ENCODE results near the gene L3MBTL1.

The L3MBTL1 gene

DNA sequence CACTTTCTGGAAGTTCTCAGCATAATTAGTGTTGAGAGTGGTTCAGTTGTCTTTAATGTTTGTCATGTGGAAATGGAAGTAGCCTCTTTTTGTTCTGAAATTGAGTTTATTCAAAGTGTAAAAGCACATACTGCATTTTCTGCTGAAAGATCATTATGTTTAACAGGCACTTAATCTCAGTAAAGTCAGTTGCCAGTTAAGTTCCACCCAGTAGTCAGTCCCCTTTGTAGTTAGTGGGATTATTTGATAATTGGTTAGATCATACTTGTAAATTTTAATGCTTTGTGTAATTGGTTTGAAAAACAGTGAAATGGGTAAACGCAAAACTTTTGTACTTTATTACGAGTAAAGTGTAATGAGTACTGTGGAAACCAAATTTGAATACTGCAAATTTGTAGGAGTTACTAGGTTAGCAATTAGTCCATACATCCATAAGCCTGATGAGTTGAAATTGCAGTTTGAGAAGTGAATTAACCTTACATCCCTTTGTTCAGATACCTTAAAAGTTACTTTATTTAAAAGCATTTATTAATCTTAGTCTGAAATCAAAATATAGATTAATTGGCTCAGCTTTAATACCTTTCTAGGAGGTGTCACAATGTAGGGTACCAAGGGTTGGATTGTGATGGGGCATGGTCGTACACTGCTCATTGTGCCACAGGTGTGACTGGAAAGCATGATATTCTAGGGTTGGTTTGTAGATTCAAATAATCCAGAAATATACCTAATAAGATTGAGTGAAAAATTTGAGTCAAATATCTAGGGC, 45.4 kb upstream of the L3MBTL1 start:
- in situ Hi-C loops (cut with MboI; ENCODE audit: low sequenced_read_pairs, unreplicated experiment) = no loop called here
- no peak for DNase-seq (ENCODE audit: low spot score)
- no peak for TF ChIP-seq CTCF (IDR thresholded peaks at IDR 0.05; ENCODE audit: borderline replicate concordance, control extremely low read depth, extremely low read depth, insufficient read depth, missing control alignments)

- in situ Hi-C loops (cut with MboI; ENCODE audit: low sequenced_read_pairs, unreplicated experiment) = no loop called here
- no peak for DNase-seq (ENCODE audit: low spot score)
- TF ChIP-seq CTCF (IDR thresholded peaks at IDR 0.05; ENCODE audit: borderline replicate concordance, control extremely low read depth, extremely low read depth, insufficient read depth, missing control alignments) = no peak
These were observed 44.6 kb upstream of the L3MBTL1 start for GRCh38 chr20:43462660-43463526.

DNA sequence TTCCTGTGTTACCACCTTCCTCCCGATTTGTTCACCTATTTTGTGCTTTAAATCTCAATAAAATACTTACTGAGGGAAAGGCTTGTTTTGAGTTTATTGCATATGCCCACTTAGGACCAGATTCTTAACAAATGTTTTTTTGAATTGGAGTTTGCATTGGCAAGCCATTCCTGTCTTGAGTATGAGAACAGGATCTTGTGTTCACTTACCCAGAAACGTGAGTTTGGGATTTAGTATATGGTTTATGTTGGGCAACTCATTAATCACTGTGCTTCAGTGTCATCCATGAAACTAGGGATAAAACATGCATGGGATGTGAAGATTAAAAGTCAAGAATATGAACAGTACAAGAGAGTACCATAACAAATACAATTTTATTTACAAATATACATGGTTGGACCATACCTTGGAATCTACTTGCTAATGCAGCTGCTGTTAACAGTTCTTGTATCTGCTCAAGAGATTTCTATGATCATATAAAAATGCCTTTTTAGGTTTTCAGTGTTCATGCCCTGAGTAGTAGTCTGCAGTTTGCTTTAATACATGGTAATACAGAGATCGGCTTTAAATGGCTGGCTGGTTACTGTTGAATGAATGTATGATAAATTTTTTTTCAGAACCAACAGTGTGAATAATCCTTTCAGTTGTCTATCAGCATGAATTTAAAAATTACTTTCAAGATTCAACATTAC, 43.8 kb upstream of the L3MBTL1 start:
- DNase-seq (ENCODE audit: low spot score) = no peak
- no peak for TF ChIP-seq CTCF (IDR thresholded peaks at IDR 0.05; ENCODE audit: borderline replicate concordance, control extremely low read depth, extremely low read depth, insufficient read depth, missing control alignments)
- in situ Hi-C loops (cut with MboI; ENCODE audit: low sequenced_read_pairs, unreplicated experiment) = no loop called here

GRCh38 chr20:43464219-43464790, 43.2 kb upstream of the L3MBTL1 start:
- no peak for TF ChIP-seq CTCF (IDR thresholded peaks at IDR 0.05; ENCODE audit: borderline replicate concordance, control extremely low read depth, extremely low read depth, insufficient read depth, missing control alignments)
- DNase-seq (ENCODE audit: low spot score) = no peak
- in situ Hi-C loops (cut with MboI; ENCODE audit: low sequenced_read_pairs, unreplicated experiment) = no loop called here

DNA sequence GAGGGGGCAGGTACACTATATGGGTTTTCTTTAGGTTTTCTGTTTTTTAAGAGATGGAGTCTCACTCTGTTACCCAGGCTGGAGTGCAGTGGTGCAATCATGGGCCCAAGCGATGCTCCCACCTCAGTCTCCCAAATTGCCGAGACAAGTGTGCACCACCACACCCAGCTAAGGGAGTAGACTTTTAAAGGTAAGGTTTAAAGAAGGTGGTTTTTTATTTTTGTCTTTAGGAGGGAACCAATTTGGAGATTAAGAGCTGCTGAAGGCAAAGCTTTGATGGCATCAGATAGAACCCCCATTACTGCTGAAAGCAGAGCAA, 41.9 kb upstream of the L3MBTL1 start:
- TF ChIP-seq CTCF (IDR thresholded peaks at IDR 0.05; ENCODE audit: borderline replicate concordance, control extremely low read depth, extremely low read depth, insufficient read depth, missing control alignments) = no peak
- DNase-seq (ENCODE audit: low spot score) = no peak
- in situ Hi-C loops (cut with MboI; ENCODE audit: low sequenced_read_pairs, unreplicated experiment) = no loop called here

- in situ Hi-C loops (cut with MboI; ENCODE audit: low sequenced_read_pairs, unreplicated experiment) = no loop called here
- DNase-seq (ENCODE audit: low spot score) = no peak
- TF ChIP-seq CTCF (IDR thresholded peaks at IDR 0.05; ENCODE audit: borderline replicate concordance, control extremely low read depth, extremely low read depth, insufficient read depth, missing control alignments) = no peak
These were observed 39.9 kb upstream of the L3MBTL1 start for GRCh38 chr20:43467589-43467988.
